HG02588 (cell line): Measurements from ENCODE around the gene ROS1.
"Not testable (repeated sequence)": the region's sequence is repeated elsewhere in the genome, so short reads cannot be mapped to it uniquely, and the experiment has no call there.

Source experiments
- ATAC-seq: cut with Tn5 transposase; IDR thresholded peaks from one replicate; pipeline ENCODE4 v1.9.1; 2021; ENCODE audit warnings: mild to moderate bottlenecking, moderate library complexity; ENCODE audit not compliant: unreplicated experiment

Gene ROS1

GRCh38 chr6:117387454-117387974 lies 38.2 kb downstream of the ROS1 start:
- ATAC-seq: no peak

- no peak for ATAC-seq
Measured at GRCh38 chr6:117384659-117385058, 41.1 kb downstream of the ROS1 start.

DNA sequence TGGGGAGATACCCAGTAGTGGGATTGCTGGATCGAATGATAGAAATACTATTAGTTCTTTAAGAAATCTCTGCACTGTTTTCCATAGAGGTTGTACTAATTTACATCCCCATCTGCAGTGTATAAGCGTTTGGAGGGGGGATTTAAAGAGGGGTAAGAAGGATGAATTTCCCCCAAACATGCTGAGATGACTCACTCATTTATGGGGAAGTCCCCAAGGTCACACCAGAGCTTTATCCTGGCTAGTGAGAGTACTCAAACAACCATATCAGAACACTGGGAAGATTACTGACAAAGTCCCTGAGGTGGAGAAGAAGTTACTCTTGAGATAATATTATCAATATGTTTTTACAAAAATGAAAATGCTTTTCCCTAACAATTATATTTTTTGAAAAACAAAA lies 44.0 kb downstream of the ROS1 start:
- peak; percentile 58 for ATAC-seq

DNA sequence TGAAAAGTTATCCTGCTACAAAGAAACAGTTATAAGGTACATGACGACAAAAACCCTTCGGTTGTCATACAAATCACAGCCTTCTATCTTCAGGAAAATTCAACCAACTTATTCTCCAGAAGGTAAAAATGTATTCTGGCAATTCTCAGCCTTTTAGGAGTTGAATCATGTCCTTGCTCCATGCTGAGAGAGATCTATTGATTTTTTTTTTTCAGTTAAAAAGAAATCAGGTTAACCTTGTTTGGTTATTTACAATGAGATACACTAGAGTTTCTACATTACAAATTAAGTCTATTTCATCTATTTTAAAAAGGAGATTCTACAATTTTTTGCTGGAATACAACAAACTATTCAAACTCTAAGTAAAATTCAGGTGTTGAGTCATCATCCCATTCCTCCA lies 45.4 kb downstream of the ROS1 start:
- ATAC-seq: no peak

GRCh38 chr6:117375446-117375845 lies 50.3 kb downstream of the ROS1 start:
- no peak for ATAC-seq

- ATAC-seq: no peak
Measured at GRCh38 chr6:117373211-117373813, 52.4 kb downstream of the ROS1 start.

DNA sequence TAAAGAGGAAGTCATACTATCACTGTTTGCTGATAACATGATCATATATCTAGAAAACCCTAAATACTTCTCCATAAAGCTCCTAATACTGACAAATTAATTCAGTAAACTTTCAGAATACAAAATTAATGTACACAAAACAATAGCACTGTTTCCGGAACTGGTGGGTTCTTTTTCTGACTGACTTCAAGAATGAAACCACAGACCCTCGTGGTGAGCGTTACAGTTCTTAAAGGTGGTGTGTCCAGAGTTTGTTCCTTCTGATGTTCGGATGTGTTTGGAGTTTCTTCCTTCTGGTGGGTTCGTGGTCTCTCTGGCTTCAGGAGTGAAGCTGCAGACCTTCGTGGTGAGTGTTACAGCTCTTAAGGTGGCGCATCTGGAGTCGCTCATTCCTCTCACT lies 53.5 kb downstream of the ROS1 start:
- not testable (repeated sequence) for ATAC-seq

- ATAC-seq: no peak
Measured at GRCh38 chr6:117371492-117371891, 54.2 kb downstream of the ROS1 start.

DNA sequence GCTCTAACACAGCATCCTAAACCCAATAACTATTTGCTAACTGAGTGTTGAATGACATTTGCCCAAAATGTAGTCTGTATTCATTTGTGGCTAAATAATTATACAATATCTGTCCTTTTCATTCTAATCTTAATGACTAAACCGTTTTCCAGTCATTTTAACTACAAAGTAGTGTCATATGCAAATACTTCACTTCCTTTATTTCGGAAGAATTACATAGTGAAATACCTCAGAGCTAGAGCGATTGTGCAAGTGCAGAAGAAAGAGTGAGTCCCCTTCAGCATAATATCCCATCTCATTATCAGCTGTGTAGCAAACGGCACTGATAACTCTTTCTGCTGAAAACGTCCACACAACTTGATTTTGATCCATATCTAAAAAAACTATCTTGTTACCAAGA lies 66.2 kb downstream of the ROS1 start:
- no peak for ATAC-seq

- no peak for ATAC-seq
Measured at GRCh38 chr6:117354671-117355070, 71.1 kb downstream of the ROS1 start.

DNA sequence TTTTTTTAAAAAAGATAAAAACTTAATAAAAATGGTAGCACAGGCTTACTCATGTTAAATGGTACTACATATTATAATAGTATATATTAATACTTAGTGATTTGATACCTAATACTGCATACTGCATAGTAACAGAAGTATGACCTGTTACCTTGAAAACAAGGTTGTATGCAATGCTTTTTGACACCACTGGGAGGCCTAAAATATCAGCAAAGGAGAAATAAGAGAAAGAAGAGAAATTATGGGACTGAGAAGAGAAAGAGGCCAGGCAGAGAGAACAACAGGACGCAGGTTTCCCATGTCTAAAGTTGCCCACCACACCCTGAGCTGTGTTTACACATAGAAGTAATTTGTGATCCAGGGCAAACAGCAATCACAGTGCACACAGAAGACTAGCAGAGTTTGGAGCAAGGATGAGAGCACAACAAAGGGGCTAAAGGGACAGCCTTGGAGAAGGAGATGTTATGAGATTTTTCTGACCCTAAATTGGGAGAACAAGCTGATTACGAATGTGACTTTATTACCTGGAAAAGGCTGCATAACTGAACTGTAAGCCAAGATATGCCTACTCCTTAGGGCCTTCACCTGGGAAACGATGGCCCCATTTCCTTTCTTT lies 73.2 kb downstream of the ROS1 start:
- ATAC-seq: peak; percentile 60

- ATAC-seq: no peak
Measured at GRCh38 chr6:117351521-117351920, 74.2 kb downstream of the ROS1 start.

- no peak for ATAC-seq
Measured at GRCh38 chr6:117346142-117346930, 79.4 kb downstream of the ROS1 start.

DNA sequence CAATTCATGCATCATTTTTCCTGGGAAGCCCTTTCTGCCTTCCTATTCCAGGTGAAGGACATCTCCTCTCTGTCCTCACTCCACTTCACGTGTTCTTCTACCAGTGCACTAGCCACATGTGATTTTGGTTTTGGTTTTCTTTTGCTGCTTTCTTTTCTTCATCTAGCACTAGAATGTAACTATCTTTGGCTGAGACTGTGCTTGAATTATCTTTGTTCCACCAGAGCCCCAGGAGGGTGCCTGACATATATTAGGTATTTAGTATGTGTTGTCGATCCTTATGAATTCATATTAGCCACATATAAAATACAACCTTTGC lies 80.5 kb downstream of the ROS1 start:
- ATAC-seq: no peak

- no peak for ATAC-seq
Measured at GRCh38 chr6:117344444-117345291, 81.1 kb downstream of the ROS1 start.

- ATAC-seq: no peak
Measured at GRCh38 chr6:117338567-117338966, 87.2 kb downstream of the ROS1 start.

DNA sequence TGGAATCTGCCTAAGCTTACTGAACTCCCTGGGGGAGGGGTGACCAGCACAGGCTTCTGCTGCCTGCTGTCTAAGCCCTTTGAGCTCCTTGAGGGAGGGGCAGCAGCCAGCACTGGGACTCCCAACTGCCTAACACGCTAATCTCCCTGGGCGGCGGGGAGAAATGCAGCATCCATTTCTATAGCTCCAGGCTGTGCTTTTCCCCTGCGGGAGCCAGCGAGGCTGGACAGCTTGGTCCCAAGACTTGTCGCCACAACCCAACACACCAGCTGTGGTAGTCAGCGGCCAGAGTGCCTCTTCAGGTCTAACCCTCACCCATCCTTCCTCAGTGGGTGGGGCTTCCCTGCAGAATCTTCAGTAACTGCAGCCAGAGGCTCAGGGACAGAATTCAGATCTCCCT lies 95.8 kb downstream of the ROS1 start:
- ATAC-seq: no peak

GRCh38 chr6:117328500-117328899 lies 97.2 kb downstream of the ROS1 start:
- no peak for ATAC-seq

- no peak for ATAC-seq
Measured at GRCh38 chr6:117328005-117328389, 97.7 kb downstream of the ROS1 start.

DNA sequence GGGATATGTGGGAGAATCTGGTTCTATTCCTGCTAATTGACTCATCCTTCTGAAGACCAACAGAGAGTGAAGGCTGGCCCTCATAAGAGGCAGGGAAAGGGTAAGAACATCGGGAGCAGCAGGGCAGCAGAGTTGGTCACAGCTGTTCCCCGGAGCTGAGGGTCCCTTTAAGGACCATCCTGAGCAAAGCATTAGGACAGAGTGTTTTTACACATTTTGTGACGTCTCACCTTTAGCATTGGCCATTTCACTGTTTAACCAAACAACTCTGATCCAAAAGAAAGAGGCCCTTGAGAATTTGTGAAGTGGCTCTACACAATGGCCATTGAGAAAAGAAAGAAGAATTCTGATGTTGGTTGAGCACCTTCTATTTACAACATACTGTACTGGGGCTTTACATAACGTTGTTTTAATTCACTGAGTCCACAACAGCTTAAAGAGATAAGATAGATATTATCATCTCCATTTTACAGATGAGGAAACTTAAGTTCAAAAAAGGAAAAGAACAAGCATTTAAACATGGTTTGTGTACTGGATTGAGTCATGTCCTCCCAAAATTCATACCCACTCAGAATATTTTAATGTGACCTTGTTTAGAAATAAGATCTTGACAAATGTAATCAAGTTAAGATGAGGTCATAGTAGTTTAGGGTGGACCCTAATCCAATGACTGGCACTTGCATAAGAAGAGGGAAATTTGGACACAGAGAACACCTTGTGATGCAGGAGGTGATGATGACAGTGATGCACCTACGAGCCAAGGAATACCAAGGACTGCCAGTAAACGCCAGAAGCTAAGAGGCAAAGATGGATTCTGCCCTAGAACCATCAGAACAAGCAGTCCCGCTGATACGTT lies 98.4 kb downstream of the ROS1 start:
- no peak for ATAC-seq
